ENCODE measurements around the gene ACTL7A. TPM values are rescaled to one million over a fixed set of nuclear protein-coding genes. Genes with fewer than 3 reads are reported as not detected.

Gene ACTL7A
- total and polyA plus RNA-seq, 2 of the 4 experiments (the other 2 are of a cell fraction) = not detected

DNA sequence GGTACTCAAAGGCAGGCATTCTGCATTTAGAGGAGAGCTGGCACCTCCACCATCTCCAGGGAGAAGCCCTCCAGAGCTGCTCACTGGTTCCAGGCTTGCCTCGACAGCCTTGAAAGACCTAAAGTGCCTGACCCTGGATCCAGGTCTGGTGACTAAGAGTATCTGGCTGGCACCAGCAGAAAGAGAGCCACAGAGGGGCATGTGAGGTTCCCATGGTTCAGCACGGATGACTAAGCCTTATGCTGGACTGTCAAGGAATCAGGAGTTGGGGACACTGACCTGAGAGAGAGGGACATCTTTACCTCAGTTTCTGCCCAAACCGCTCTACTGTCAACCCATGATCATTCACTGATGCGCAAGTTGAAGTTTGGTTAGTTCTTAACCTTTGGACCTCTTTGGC is 3.0 kb downstream of the ACTL7A start:
- H2AK9ac ChIP-seq (replicated peaks; ENCODE audit: low read depth, low read length, poor library complexity) = peak overlapping the region; percentile 62
- in situ Hi-C loops (cut with MboI; ENCODE audit: low sequenced_read_pairs) = no loop called here
- DNase-seq = no peak

More for the DNA sequence above, 3.0 kb downstream of the ACTL7A start:
- H3K27me3 ChIP-seq (ENCODE audit: control insufficient read depth, insufficient read depth, low read length) = no peaks in the 10 kb centered on the region
- H3K18ac ChIP-seq (ENCODE audit: low read depth, low read length) = no peak overlapping the region
- no peaks in the 10 kb centered on the region for H3K79me1 ChIP-seq (ENCODE audit: low read depth in 1 of 2, low read length in 2 of 2)
- H3K4me3 ChIP-seq (ENCODE audit: insufficient read depth, low read depth, low read length) = no peak overlapping the region
- POLR2A ChIA-PET (ENCODE audit: unreplicated experiment) = no interaction called here
- H2BK20ac ChIP-seq (ENCODE audit: low read depth, low read length) = no peak overlapping the region
- no peak overlapping the region for H3K14ac ChIP-seq (replicated peaks; ENCODE audit: low read depth, low read length)
- H3K9ac ChIP-seq (ENCODE audit: low read depth, low read length) = no peak overlapping the region
- dilution Hi-C loops (cut with HindIII; ENCODE audit: low sequenced_read_pairs, unreplicated experiment) = no loop called here
- no peak overlapping the region for H2AFZ ChIP-seq (replicated peaks; ENCODE audit: low read length, poor library complexity)
- no peak overlapping the region for H4K5ac ChIP-seq (ENCODE audit: low read depth, low read length)
- H3K9me3 ChIP-seq (ENCODE audit: control insufficient read depth, insufficient read depth, low read length) = no peaks in the 10 kb centered on the region
- TF ChIP-seq, protein P1, sequence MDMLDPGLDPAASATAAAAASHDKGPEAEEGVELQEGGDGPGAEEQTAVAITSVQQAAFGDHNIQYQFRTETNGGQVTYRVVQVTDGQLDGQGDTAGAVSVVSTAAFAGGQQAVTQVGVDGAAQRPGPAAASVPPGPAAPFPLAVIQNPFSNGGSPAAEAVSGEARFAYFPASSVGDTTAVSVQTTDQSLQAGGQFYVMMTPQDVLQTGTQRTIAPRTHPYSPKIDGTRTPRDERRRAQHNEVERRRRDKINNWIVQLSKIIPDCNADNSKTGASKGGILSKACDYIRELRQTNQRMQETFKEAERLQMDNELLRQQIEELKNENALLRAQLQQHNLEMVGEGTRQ (IDR thresholded peaks at IDR 0.05; ENCODE audit: low read depth, low read length) = no peak
- TF ChIP-seq RFX5 (IDR thresholded peaks at IDR 0.05; ENCODE audit: low read depth, low read length) (no peak), MXI1 (IDR thresholded peaks at IDR 0.05; ENCODE audit: borderline replicate concordance, low read depth, low read length) (no peak), BHLHE40 (IDR thresholded peaks at IDR 0.05; ENCODE audit: low read depth, low read length) (no peak)
- BruUV-seq (replicated peaks) = no TSS peak
- CTCF ChIA-PET = no interaction called here
- H4K8ac ChIP-seq (ENCODE audit: low read depth in 2 of 2, low read length in 2 of 2) = no peak overlapping the region
- H2AK5ac ChIP-seq (ENCODE audit: low read depth, low read length) = no peak overlapping the region
- H3K9me1 ChIP-seq (ENCODE audit: insufficient read depth, low read length) = peaks cover 6% of the 10 kb centered on the region; the same call in 1 of the 2 replicates
- no peak overlapping the region for H3K23ac ChIP-seq (ENCODE audit: low read depth, low read length)
- peaks cover 5% of the 10 kb centered on the region; the same call in 1 of the 2 replicates for H3K4me1 ChIP-seq (ENCODE audit: control insufficient read depth, insufficient read depth, low read length)
- H4K20me1 ChIP-seq (ENCODE audit: insufficient read depth, low read length) = no peaks in the 10 kb centered on the region
- H4K91ac ChIP-seq (ENCODE audit: insufficient read depth, low read depth, low read length) = no peak overlapping the region
- no peak overlapping the region for H2BK5ac ChIP-seq (ENCODE audit: low read depth, low read length, poor library complexity, severe bottlenecking)
- no peak overlapping the region for H3K56ac ChIP-seq (ENCODE audit: extremely low read depth, insufficient read depth, low read length)
- intact Hi-C loops (cut with micrococcal nuclease) = loop anchor here (2.0 kb wide), 1 partner anchor 20 kb away; no protein-coding TSS in a partner anchor
- no peak overlapping the region for H2BK15ac ChIP-seq (ENCODE audit: low read depth, low read length)
- H3K4ac ChIP-seq (ENCODE audit: low read depth, low read length) = no peak overlapping the region
- WGBS, 2 experiments (ENCODE audit: extremely low coverage in 2 of 2, insufficient read length in 1 of 2) = 100% methylated on average over 1 of the region's 4 CpGs; no CpG with 5 or more reads in 1 of the 2 experiments
- peaks cover 2% of the 10 kb centered on the region; the same call in 1 of the 2 replicates for H3K36me3 ChIP-seq (ENCODE audit: control insufficient read depth, insufficient read depth, low read length)
- no peak overlapping the region for H3K4me2 ChIP-seq (ENCODE audit: low read depth, low read length)
- no peak overlapping the region for H2BK120ac ChIP-seq (ENCODE audit: low read depth, low read length)
- H3K27ac ChIP-seq (ENCODE audit: insufficient read depth, low read length) = no peak overlapping the region
- ATAC-seq (ENCODE audit: low read depth) = no peak

Measured in IMR-90 (cell line).